Measurements from ENCODE around the gene PPIL6. TPM values are rescaled to one million over a fixed set of nuclear protein-coding genes. Genes with fewer than 3 reads are reported as not detected.

Gene PPIL6
- 0.14 and 0.27 TPM in 2 replicates for total RNA-seq

DNA sequence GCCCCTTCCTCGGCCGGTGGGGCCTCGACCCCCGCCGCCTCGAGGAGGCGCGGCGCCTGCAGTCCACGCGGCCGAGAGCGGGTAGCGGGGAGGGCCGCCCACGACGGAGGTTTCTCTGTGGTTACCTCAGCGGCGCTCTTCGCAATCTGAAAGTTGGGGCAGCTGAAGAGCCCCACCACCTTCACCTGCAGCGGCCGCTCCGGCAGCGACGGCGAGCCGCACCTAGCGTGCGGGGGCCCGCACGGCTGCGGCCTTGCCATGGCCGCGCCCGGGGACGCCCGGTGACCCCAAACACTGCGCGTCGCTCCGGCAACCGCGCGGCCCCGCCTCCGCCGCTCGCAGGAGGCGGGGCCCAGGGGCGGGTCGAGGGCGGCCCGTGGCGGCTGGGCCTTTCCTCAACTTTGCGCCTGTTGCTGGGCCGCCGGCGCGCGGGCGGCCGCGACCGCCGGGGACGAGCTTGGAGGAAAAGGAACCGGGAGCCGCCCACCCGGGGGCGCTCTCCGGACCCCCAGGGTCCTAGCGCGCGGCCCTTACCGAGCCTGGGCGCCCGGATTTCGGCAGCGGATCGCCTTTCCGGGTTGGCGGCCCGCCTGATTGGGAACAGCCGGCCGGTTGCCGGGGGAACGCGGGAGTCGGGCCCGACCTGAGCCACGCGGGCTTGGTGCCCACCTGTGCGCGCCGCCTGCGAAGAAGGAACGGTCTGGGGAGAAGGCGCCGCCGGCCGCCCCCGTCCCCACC is at the start of gene PPIL6, which contains the start of gene SMPD2:
PPIL6 (minus strand) TSS at position 298 of the 738 bp plus-strand sequence; CDS start at position 260, 38 bp downstream.
SMPD2 (plus strand) TSS at position 394 of the 738 bp plus-strand sequence. CDS start 398 bp downstream, outside the sequence.

GRCh38 chr6:109482905-109483734 is 42.7 kb upstream of the PPIL6 start, which contains the start of gene ZBTB24:
Gene ZBTB24 (minus strand): TSS chr6:109483219. CDS start chr6:109482026, 1,193 bp downstream.

GRCh38 chr6:109455437-109456110 is 15.1 kb upstream of the PPIL6 start, which contains the start of gene MICAL1:
Gene MICAL1 (minus strand): TSS chr6:109455772. CDS start chr6:109454196, 1,576 bp downstream.

DNA sequence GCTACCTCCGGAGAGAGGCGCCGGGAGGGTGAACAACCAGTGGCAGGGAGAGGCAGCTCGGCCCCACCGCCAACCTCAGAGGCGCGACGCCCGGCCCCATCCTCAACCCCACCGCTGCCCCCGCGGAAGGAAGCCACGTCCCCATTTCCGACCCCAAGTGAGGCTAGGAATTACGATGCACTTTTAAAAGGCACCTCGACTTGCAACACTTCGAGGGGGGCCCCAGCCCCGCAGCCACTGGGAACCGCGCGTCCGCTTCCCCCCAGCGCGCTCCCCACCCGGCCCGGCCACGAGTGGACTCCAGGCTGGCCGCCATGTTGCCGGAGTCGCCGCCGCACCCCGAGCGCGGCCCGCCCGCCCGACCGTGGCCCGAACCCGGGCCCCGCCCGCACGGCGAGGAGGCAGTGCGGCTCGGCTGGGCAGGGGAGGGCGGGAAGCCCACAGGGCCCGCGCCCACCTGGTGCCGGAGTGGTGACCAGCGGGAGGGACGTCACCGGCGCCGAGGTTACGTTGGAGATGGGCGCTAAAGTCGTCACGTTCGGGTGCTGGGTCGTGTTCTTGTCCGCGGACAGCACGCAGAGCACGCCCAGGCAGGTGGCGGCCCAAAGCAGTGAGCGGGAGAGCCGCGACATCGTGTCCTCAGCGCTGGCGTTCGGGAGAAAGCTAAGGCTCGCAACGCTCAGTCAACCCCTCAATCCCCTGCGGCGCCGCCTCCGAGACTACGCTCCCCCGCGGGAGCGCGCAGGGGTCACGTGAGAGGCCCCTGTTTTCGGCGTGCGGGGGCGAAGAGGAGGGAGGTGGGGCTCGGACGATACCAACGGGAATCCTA is 58.5 kb downstream of the PPIL6 start, which contains the start of gene CD164:
CD164 (minus strand) TSS at position 721 of the 829 bp plus-strand sequence; CDS start at position 632, 89 bp downstream.

Other genes with a start within 250 kb of the PPIL6 start
- gene CD164, start 58.2 kb downstream of the PPIL6 start, total RNA-seq: 175 and 189 TPM in 2 replicates
- gene SMPD2, start 96 bp upstream of the PPIL6 start, total RNA-seq: 8.4 and 11.8 TPM in 2 replicates
- 27.9 and 32.2 TPM in 2 replicates for gene MICAL1, start 15.1 kb upstream of the PPIL6 start, total RNA-seq
- 9.3 and 12.3 TPM in 2 replicates for gene ZBTB24, start 42.6 kb upstream of the PPIL6 start, total RNA-seq